ENCODE data around the gene IFT88. TPM values are rescaled to one million over a fixed set of nuclear protein-coding genes. Genes with fewer than 3 reads are reported as not detected.

Gene IFT88
- total and polyA plus RNA-seq, 2 of the 4 experiments (the other 2 are of a cell fraction), result 5.5 to 8.6 TPM

- ChIA-PET CTCF (no interaction called here), POLR2A (ENCODE audit: unreplicated experiment) (no interaction called here)
- no peak for TF ChIP-seq MXI1 (IDR thresholded peaks at IDR 0.05; ENCODE audit: borderline replicate concordance, low read depth, low read length)
- no peak for TF ChIP-seq MAZ (IDR thresholded peaks at IDR 0.05; ENCODE audit: borderline replicate concordance, low read depth, low read length)
- TF ChIP-seq CHD1 (IDR thresholded peaks at IDR 0.05; ENCODE audit: low read depth, low read length), result no peak
- TF ChIP-seq NFE2L2 (IDR thresholded peaks at IDR 0.05; ENCODE audit: low read depth, low read length), result no peak
- no peak for TF ChIP-seq SMC3 (IDR thresholded peaks at IDR 0.05; ENCODE audit: low read depth, low read length)
- Histone ChIP-seq H3K14ac (replicated peaks; ENCODE audit: low read depth, low read length) (no peak overlapping the region), H3K36me3 (ENCODE audit: control insufficient read depth, insufficient read depth, low read length) (no peaks in the 10 kb centered on the region), H2AK5ac (ENCODE audit: low read depth, low read length) (no peak overlapping the region), H4K8ac (ENCODE audit: low read depth in 2 of 2, low read length in 2 of 2) (no peak overlapping the region), H2BK120ac (ENCODE audit: low read depth, low read length) (no peak overlapping the region), H2AK9ac (replicated peaks; ENCODE audit: low read depth, low read length, poor library complexity) (no peak overlapping the region), H3K9me3 (ENCODE audit: control insufficient read depth, insufficient read depth, low read length) (no peaks in the 10 kb centered on the region), H2BK15ac (ENCODE audit: low read depth, low read length) (no peak overlapping the region), H3K4me3 (ENCODE audit: insufficient read depth, low read depth, low read length) (no peak overlapping the region), H4K91ac (ENCODE audit: insufficient read depth, low read depth, low read length) (no peak overlapping the region), H2BK5ac (ENCODE audit: low read depth, low read length, poor library complexity, severe bottlenecking) (no peak overlapping the region), H3K79me1 (ENCODE audit: low read depth in 1 of 2, low read length in 2 of 2) (no peaks in the 10 kb centered on the region), H3K56ac (ENCODE audit: extremely low read depth, insufficient read depth, low read length) (no peak overlapping the region), H3K23ac (ENCODE audit: low read depth, low read length) (no peak overlapping the region), H2AFZ (replicated peaks; ENCODE audit: low read length, poor library complexity) (no peak overlapping the region), H3K4me1 (ENCODE audit: control insufficient read depth, insufficient read depth, low read length) (peaks cover 5% of the 10 kb centered on the region; the same call in 1 of the 2 replicates), H3K27me3 (ENCODE audit: control insufficient read depth, insufficient read depth, low read length) (no peaks in the 10 kb centered on the region), H3K9me1 (ENCODE audit: insufficient read depth, low read length) (peaks cover 3% of the 10 kb centered on the region; the same call in 1 of the 2 replicates), H4K5ac (ENCODE audit: low read depth, low read length) (no peak overlapping the region), H3K27ac (ENCODE audit: insufficient read depth, low read length) (no peak overlapping the region), H2BK20ac (ENCODE audit: low read depth, low read length) (no peak overlapping the region), H4K20me1 (ENCODE audit: insufficient read depth, low read length) (no peaks in the 10 kb centered on the region), H3K18ac (ENCODE audit: low read depth, low read length) (no peak overlapping the region), H3K9ac (ENCODE audit: low read depth, low read length) (no peak overlapping the region), H3K4ac (ENCODE audit: low read depth, low read length) (no peak overlapping the region), H3K4me2 (ENCODE audit: low read depth, low read length) (no peak overlapping the region)
- DNase-seq (no peak), ATAC-seq (ENCODE audit: low read depth) (no peak)
- dilution Hi-C loops (cut with HindIII; ENCODE audit: low sequenced_read_pairs, unreplicated experiment) (no loop called here), intact Hi-C loops (cut with micrococcal nuclease) (no loop called here), in situ Hi-C loops (cut with MboI; ENCODE audit: low sequenced_read_pairs) (no loop called here)
- BruUV-seq (replicated peaks), result no TSS peak
- 90% methylated on average over 10 of the region's 18 CpGs; no CpG with 5 or more reads in 1 of the 2 experiments for WGBS, 2 experiments (ENCODE audit: extremely low coverage in 2 of 2, insufficient read length in 1 of 2)
Observed at GRCh38 chr13:20684546-20684945, 117.6 kb downstream of the IFT88 start.

Measured in IMR-90 (cell line).